ENCODE data around the gene LIMK2. TPM values are rescaled to one million over a fixed set of nuclear protein-coding genes. Genes with fewer than 3 reads are reported as not detected.

Gene LIMK2
- total RNA-seq, 1 experiment from 2014 or later = 126 TPM

DNA sequence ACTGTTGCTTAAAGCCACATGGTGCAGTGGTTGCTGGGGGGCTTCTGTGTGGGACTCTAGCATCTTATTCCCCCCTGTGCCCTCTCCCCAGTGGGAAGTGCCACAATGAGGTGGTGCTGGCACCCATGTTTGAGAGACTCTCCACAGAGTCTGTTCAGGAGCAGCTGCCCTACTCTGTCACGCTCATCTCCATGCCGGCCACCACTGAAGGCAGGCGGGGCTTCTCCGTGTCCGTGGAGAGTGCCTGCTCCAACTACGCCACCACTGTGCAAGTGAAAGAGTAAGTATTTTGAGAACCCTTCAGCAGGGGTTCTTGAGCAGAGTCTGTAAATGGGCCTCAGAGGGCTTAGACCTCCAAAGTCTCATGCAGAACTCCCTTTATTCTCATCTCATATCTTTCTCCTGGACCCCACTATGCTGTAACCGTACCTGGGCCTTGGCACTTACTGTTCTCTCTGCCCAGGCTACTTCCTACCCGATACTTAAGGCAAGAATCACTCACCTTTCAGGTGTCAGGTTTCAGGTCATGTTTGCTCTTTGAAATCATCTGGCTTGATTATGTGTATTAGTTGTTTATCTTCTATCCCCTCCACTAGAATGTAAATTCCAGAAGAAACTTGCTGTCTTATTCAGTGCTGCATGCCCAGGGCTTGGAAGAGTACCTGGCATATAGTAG, 47.8 kb downstream of the LIMK2 start:
- POLR2A ChIA-PET = interaction anchor here (13.1 kb wide), 1 partner anchor 10 kb away, joined by 188 read pairs; no protein-coding TSS in a partner anchor
- H3K27me3 Mint-ChIP-seq (ENCODE audit: insufficient read depth, unreplicated experiment) = no peaks in the 10 kb centered on the region
- no peak for DNase-seq (ENCODE audit: unreplicated experiment)
- no TSS peak for BruUV-seq (replicated peaks)
- H3K27ac Mint-ChIP-seq (ENCODE audit: low read depth, unreplicated experiment) = peak overlapping the region; percentile 33
- H3K4me3 Mint-ChIP-seq (ENCODE audit: unreplicated experiment) = no peak overlapping the region
- CTCF ChIA-PET = interaction anchor here (0.5 to 5.1 kb wide), 2 partner anchors 12 to 50 kb away, joined by 3 to 30 read pairs; no protein-coding TSS in a partner anchor
- peaks cover 90% of the 10 kb centered on the region for H3K36me3 Mint-ChIP-seq (ENCODE audit: insufficient read depth, unreplicated experiment)
- H3K4me1 Mint-ChIP-seq (ENCODE audit: insufficient read depth, unreplicated experiment) = peaks cover 26% of the 10 kb centered on the region
- TF ChIP-seq, protein P1, sequence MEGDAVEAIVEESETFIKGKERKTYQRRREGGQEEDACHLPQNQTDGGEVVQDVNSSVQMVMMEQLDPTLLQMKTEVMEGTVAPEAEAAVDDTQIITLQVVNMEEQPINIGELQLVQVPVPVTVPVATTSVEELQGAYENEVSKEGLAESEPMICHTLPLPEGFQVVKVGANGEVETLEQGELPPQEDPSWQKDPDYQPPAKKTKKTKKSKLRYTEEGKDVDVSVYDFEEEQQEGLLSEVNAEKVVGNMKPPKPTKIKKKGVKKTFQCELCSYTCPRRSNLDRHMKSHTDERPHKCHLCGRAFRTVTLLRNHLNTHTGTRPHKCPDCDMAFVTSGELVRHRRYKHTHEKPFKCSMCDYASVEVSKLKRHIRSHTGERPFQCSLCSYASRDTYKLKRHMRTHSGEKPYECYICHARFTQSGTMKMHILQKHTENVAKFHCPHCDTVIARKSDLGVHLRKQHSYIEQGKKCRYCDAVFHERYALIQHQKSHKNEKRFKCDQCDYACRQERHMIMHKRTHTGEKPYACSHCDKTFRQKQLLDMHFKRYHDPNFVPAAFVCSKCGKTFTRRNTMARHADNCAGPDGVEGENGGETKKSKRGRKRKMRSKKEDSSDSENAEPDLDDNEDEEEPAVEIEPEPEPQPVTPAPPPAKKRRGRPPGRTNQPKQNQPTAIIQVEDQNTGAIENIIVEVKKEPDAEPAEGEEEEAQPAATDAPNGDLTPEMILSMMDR (IDR thresholded peaks at IDR 0.05; ENCODE audit: unreplicated experiment) = no peak
- H3K9me3 Mint-ChIP-seq (ENCODE audit: unreplicated experiment) = no peaks in the 10 kb centered on the region
- intact Hi-C loops (cut with micrococcal nuclease) = no loop called here

DNA sequence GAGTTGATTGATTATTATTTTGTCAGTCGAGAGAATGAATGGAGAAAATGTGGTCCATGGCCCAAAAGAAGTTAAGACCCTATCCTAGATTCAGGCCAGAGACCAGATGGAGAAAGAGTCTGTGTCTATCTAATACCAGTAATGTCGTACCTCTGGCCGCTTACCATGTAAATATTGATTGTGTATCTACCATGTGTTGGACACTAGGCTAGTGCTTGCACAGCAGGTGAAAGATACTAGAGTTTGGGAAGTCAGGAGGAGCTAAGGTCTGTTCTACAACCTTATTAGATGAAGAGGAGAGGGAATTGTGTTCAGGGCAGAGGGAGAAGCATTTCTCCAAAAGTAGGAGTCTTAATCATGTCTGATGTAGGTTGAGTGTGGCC, 48.4 kb downstream of the LIMK2 start:
- intact Hi-C loops (cut with micrococcal nuclease) = no loop called here
- TSS peak; percentile 2 for BruUV-seq (replicated peaks)
- Mint-ChIP-seq H3K9me3 (ENCODE audit: unreplicated experiment) (no peaks in the 10 kb centered on the region), H3K36me3 (ENCODE audit: insufficient read depth, unreplicated experiment) (peaks cover 90% of the 10 kb centered on the region), H3K27me3 (ENCODE audit: insufficient read depth, unreplicated experiment) (no peaks in the 10 kb centered on the region), H3K27ac (ENCODE audit: low read depth, unreplicated experiment) (peak overlapping the region; percentile 33), H3K4me1 (ENCODE audit: insufficient read depth, unreplicated experiment) (peaks cover 21% of the 10 kb centered on the region), H3K4me3 (ENCODE audit: unreplicated experiment) (no peak overlapping the region)
- no peak for DNase-seq (ENCODE audit: unreplicated experiment)
- ChIA-PET POLR2A (no interaction called here), CTCF (interaction anchor here (0.6 to 5.1 kb wide), 2 partner anchors 12 to 38 kb away, joined by 3 to 30 read pairs; no protein-coding TSS in a partner anchor)
- TF ChIP-seq, protein P1 (IDR thresholded peaks at IDR 0.05; ENCODE audit: unreplicated experiment) = no peak

- Mint-ChIP-seq H3K9me3 (ENCODE audit: unreplicated experiment) (no peaks in the 10 kb centered on the region), H3K27ac (ENCODE audit: low read depth, unreplicated experiment) (no peak overlapping the region), H3K4me1 (ENCODE audit: insufficient read depth, unreplicated experiment) (peaks cover 11% of the 10 kb centered on the region), H3K36me3 (ENCODE audit: insufficient read depth, unreplicated experiment) (peaks cover 100% of the 10 kb centered on the region), H3K27me3 (ENCODE audit: insufficient read depth, unreplicated experiment) (no peaks in the 10 kb centered on the region), H3K4me3 (ENCODE audit: unreplicated experiment) (no peak overlapping the region)
- TF ChIP-seq, protein P1 (IDR thresholded peaks at IDR 0.05; ENCODE audit: unreplicated experiment) = no peak
- ChIA-PET CTCF (interaction anchor here (0.6 to 5.1 kb wide), 2 partner anchors 10 to 177 kb away, joined by 3 to 30 read pairs; no protein-coding TSS in a partner anchor), POLR2A (interaction anchor here (0.7 to 2.1 kb wide), 6 partner anchors 9 to 29 kb away, joined by 3 to 8 read pairs (median 4); partner anchors contain the start of gene PIK3IP1)
- intact Hi-C loops (cut with micrococcal nuclease) = no loop called here
- BruUV-seq (replicated peaks) = no TSS peak
- no peak for DNase-seq (ENCODE audit: unreplicated experiment)
Measured at GRCh38 chr22:31262312-31263133, 50.4 kb downstream of the LIMK2 start.

Data from MCF 10A (cell line).